CD14-positive monocyte (primary cell): ENCODE results near the gene AGPAT3. TPM values are rescaled to one million over a fixed set of nuclear protein-coding genes. Genes with fewer than 3 reads are reported as not detected.

Experiments
- DNase-seq, 3 donors: peaks; one replicate each; pipeline ENCODE4 v3.0.0-alpha.2; 2011 to 2022
- H2AFZ ChIP-seq: 2 replicates; pipeline ENCODE4 v1.6.0; 2012; ENCODE audit warnings: mild to moderate bottlenecking, low read depth, low read length, inconsistent platforms; ENCODE audit not compliant: insufficient read depth, poor library complexity, severe bottlenecking
- H3K27ac ChIP-seq, 2 donors: 1 replicate in 1 of 2; 2 replicates in 1 of 2; pipeline ENCODE4 v1.5.1; 2012 to 2013; ENCODE audit warnings: low read length in 2 of 2, control low read depth in 1 of 2, inconsistent platforms in 1 of 2, low read depth in 1 of 2, mild to moderate bottlenecking in 1 of 2
- H3K27me3 ChIP-seq, 2 donors: one replicate each; pipeline versions ENCODE4 v1.6.0 to v1.6.1; 2011 to 2013; ENCODE audit warnings: low read length in 2 of 2; ENCODE audit not compliant: control insufficient read depth in 2 of 2, insufficient read depth in 2 of 2
- H3K36me3 ChIP-seq, 2 donors: replicated peaks in 1 of 2; 1 replicate in 1 of 2; 2 replicates in 1 of 2; pipeline versions ENCODE4 v1.5.1 to v1.6.1; 2012 to 2013; ENCODE audit warnings: low read length in 2 of 2, control low read depth in 1 of 2, inconsistent platforms in 1 of 2, mild to moderate bottlenecking in 1 of 2; ENCODE audit not compliant: insufficient read depth in 2 of 2, control insufficient read depth in 1 of 2
- H3K4me1 ChIP-seq, 2 donors: 1 replicate in 1 of 2; 2 replicates in 1 of 2; pipeline versions ENCODE4 v1.5.1 to v1.6.1; 2012 to 2013; ENCODE audit warnings: low read length in 2 of 2, control low read depth in 1 of 2, inconsistent platforms in 1 of 2, mild to moderate bottlenecking in 1 of 2, moderate library complexity in 1 of 2; ENCODE audit not compliant: insufficient read depth in 2 of 2, control insufficient read depth in 1 of 2
- H3K4me2 ChIP-seq: replicated peaks from 2 replicates; pipeline ENCODE3; 2012; ENCODE audit warnings: low read length, moderate library complexity, mild to moderate bottlenecking; ENCODE audit not compliant: poor library complexity, severe bottlenecking; ENCODE audit errors: extremely low read depth
- H3K4me3 ChIP-seq, 3 experiments: fragments of 200-600 bp in 1 of 3; sonication (generic) in 1 of 3; replicated peaks in 1 of 3; 1 replicate in 2 of 3; 2 replicates in 1 of 3; pipeline ENCODE4 v1.5.1; 2011 to 2013; ENCODE audit warnings: low read length in 3 of 3, mild to moderate bottlenecking in 3 of 3, control low read depth in 2 of 3, low read depth in 2 of 3, inconsistent platforms in 1 of 3, moderate library complexity in 1 of 3
- H3K79me2 ChIP-seq: 2 replicates; pipeline ENCODE4 v1.6.0; 2012; ENCODE audit warnings: mild to moderate bottlenecking, control low read depth, inconsistent platforms, low read length, moderate library complexity; ENCODE audit not compliant: insufficient read depth
- H3K9ac ChIP-seq: 2 replicates; pipeline ENCODE4 v1.6.0; 2017; ENCODE audit warnings: low read length, mild to moderate bottlenecking; ENCODE audit not compliant: insufficient read depth, poor library complexity, severe bottlenecking
- H3K9me3 ChIP-seq, 2 donors: replicated peaks in 1 of 2; 1 replicate in 1 of 2; 2 replicates in 1 of 2; pipeline versions ENCODE4 v1.5.1 to v1.6.1; 2012 to 2013; ENCODE audit warnings: low read length in 2 of 2, control low read depth in 1 of 2; ENCODE audit not compliant: control insufficient read depth in 1 of 2, insufficient read depth in 1 of 2
- H4K20me1 ChIP-seq: 2 replicates; pipeline ENCODE4 v1.6.0; 2012; ENCODE audit warnings: mild to moderate bottlenecking, low read length, control low read depth, moderate library complexity; ENCODE audit not compliant: insufficient read depth
- H3K27ac Mint-ChIP-seq, 7 donors: one replicate each; pipeline ENCODE4 v1.8.0; 2020; ENCODE audit warnings: mild to moderate bottlenecking in 7 of 7, mixed read lengths in 7 of 7, moderate library complexity in 6 of 7, inconsistent platforms in 2 of 7
- H3K27me3 Mint-ChIP-seq, 3 donors: one replicate each; pipeline ENCODE4 v1.8.0; 2021 to 2022; ENCODE audit warnings: low read depth in 3 of 3, mild to moderate bottlenecking in 3 of 3, mixed read lengths in 3 of 3, moderate library complexity in 3 of 3, inconsistent platforms in 1 of 3
- H3K36me3 Mint-ChIP-seq, 2 donors: one replicate each; pipeline ENCODE4 v1.8.0; 2020; ENCODE audit warnings: mixed read lengths in 2 of 2, inconsistent platforms in 1 of 2, mild to moderate bottlenecking in 1 of 2
- H3K4me1 Mint-ChIP-seq: one replicate; pipeline ENCODE4 v1.8.0; 2020; ENCODE audit warnings: mild to moderate bottlenecking, mixed read lengths
- H3K4me3 Mint-ChIP-seq, 2 donors: one replicate each; pipeline ENCODE4 v1.8.0; 2020; ENCODE audit warnings: mild to moderate bottlenecking in 2 of 2, mixed read lengths in 2 of 2, moderate library complexity in 1 of 2
- H3K9me3 Mint-ChIP-seq, 7 donors: one replicate each; pipeline ENCODE4 v1.8.0; 2020 to 2022; ENCODE audit warnings: mixed read lengths in 7 of 7, mild to moderate bottlenecking in 6 of 7, moderate library complexity in 6 of 7, inconsistent platforms in 2 of 7
- WGBS: methylation state at CpG from one replicate; pipeline ENCODE4 v1.1.5; 2013; ENCODE audit warnings: missing lambda C conversion rate; ENCODE audit not compliant: insufficient coverage; 5-methylcytosine and 5-hydroxymethylcytosine counted together
- intact Hi-C, 2 donors: fragments of 100-400 bp; cut with micrococcal nuclease; formaldehyde crosslinking; loops; one replicate each; pipeline versions ENCODE4 v1.15.0 to v1.15.1; 2023
- polyA plus RNA-seq, 3 donors: library from polyadenylated mRNA; depleted of rRNA in 1 of 3; unstranded in 2 of 3; stranded (reverse) in 1 of 3; fragments of 300-500 nt in 2 of 3; fragments of >200 nt in 1 of 3; fragmentation: Illumina TruSeq in 2 of 3; gene quantifications; 1 replicate in 2 of 3; 2 replicates in 1 of 3; pipeline ENCODE4 v1.2.3, GENCODE V29; 2012 to 2021
- TF ChIP-seq, protein P1 (sequence below): fragments of 200-600 bp; IDR thresholded peaks from one replicate; pipeline ENCODE4 v1.8.0; 2022; ENCODE audit warnings: antibody characterized with exemption, mild to moderate bottlenecking

Gene AGPAT3
- polyA plus RNA-seq, 3 donors: 24.9 to 49.3 (median 26.2) TPM

- peaks cover 13 to 23% (median 14%) of the 10 kb centered on the region in 3 donors for H3K27me3 Mint-ChIP-seq
- H3K36me3 ChIP-seq: peaks cover 50 to 79% of the 10 kb centered on the region in 2 donors
- H2AFZ ChIP-seq: no peak overlapping the region
- H3K9me3 Mint-ChIP-seq: peaks cover 0 to 2% (median 0%) of the 10 kb centered on the region in 7 donors
- no peaks in the 10 kb centered on the region for H3K9me3 ChIP-seq
- H3K36me3 Mint-ChIP-seq: peaks cover 59 to 72% of the 10 kb centered on the region in 2 donors
- H3K4me2 ChIP-seq: no peak overlapping the region
- intact Hi-C loops: no loop called here
- H3K4me1 ChIP-seq: no peaks in the 10 kb centered on the region
- H3K79me2 ChIP-seq: no peaks in the 10 kb centered on the region
- peaks cover 0 to 13% of the 10 kb centered on the region in 2 donors for H3K27me3 ChIP-seq
- H3K27ac ChIP-seq: no peak overlapping the region
- no peak for DNase-seq
- TF ChIP-seq, protein P1, sequence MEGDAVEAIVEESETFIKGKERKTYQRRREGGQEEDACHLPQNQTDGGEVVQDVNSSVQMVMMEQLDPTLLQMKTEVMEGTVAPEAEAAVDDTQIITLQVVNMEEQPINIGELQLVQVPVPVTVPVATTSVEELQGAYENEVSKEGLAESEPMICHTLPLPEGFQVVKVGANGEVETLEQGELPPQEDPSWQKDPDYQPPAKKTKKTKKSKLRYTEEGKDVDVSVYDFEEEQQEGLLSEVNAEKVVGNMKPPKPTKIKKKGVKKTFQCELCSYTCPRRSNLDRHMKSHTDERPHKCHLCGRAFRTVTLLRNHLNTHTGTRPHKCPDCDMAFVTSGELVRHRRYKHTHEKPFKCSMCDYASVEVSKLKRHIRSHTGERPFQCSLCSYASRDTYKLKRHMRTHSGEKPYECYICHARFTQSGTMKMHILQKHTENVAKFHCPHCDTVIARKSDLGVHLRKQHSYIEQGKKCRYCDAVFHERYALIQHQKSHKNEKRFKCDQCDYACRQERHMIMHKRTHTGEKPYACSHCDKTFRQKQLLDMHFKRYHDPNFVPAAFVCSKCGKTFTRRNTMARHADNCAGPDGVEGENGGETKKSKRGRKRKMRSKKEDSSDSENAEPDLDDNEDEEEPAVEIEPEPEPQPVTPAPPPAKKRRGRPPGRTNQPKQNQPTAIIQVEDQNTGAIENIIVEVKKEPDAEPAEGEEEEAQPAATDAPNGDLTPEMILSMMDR: no peak
- H3K4me3 Mint-ChIP-seq: no peak overlapping the region
- peaks cover 54% of the 10 kb centered on the region for H4K20me1 ChIP-seq
- peaks cover 5% of the 10 kb centered on the region for H3K4me1 Mint-ChIP-seq
- H3K27ac Mint-ChIP-seq: peak overlapping the region in 1 of 7 donors; percentile 31
- no peak overlapping the region for H3K4me3 ChIP-seq
- no peak overlapping the region for H3K9ac ChIP-seq
- WGBS: 94% methylated on average over 25 of the region's 26 CpGs
Observed at GRCh38 chr21:43981151-43981870, 116.3 kb downstream of the AGPAT3 start.

DNA sequence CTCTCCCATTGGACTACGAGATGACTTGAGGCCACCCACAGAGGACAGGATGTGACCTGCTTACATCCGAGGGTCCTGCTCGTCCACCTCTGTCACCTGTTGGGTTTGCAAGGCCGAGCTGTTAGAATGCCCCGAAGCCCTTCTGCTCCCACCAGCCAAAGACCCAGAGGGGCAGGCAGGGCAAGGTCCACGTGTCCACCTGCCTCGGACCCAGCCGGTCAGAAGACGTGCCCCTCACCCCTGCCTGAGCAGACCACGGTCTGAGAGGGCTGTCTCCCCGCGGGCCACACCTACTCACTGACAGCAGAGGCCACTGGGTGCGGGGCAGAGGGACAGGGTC is 116.8 kb downstream of the AGPAT3 start:
- H3K4me3 ChIP-seq: no peak overlapping the region
- no peaks in the 10 kb centered on the region for H3K79me2 ChIP-seq
- Mint-ChIP-seq H3K4me3 (no peak overlapping the region), H3K27ac (no peak overlapping the region), H3K9me3 (peaks cover 0 to 2% (median 0%) of the 10 kb centered on the region in 7 donors), H3K4me1 (peaks cover 5% of the 10 kb centered on the region), H3K27me3 (peaks cover 13 to 24% (median 19%) of the 10 kb centered on the region in 3 donors), H3K36me3 (peaks cover 59 to 72% of the 10 kb centered on the region in 2 donors)
- intact Hi-C loops: no loop called here
- DNase-seq: no peak
- H3K27me3 ChIP-seq: peaks cover 0 to 14% of the 10 kb centered on the region in 2 donors
- H3K27ac ChIP-seq: no peak overlapping the region
- no peak overlapping the region for H2AFZ ChIP-seq
- H3K9ac ChIP-seq: no peak overlapping the region
- TF ChIP-seq, protein P1: no peak
- no peaks in the 10 kb centered on the region for H3K9me3 ChIP-seq
- peaks cover 54% of the 10 kb centered on the region for H4K20me1 ChIP-seq
- H3K4me1 ChIP-seq: no peaks in the 10 kb centered on the region
- peaks cover 50 to 75% of the 10 kb centered on the region in 2 donors for H3K36me3 ChIP-seq
- 96% methylated on average over 12 of the region's 13 CpGs for WGBS
- no peak overlapping the region for H3K4me2 ChIP-seq
